Panc1 (cell line): ENCODE measurements around the gene ACER1. TPM values are rescaled to one million over a fixed set of nuclear protein-coding genes. Genes with fewer than 3 reads are reported as not detected.

Source experiments
- ATAC-seq: fragments of 200-7000 bp; cut with Tn5 transposase; 2 replicates; pipeline ENCODE4 v1.9.1; 2020; ENCODE audit warnings: mild to moderate bottlenecking, moderate library complexity
- BruUV-seq: library from RNA; stranded (reverse); fragments of 400-500 nt; replicated peaks from 2 replicates; lab custom pipeline; 2021; lab: Mats Ljungman, UMichigan
- CTCF ChIA-PET: fragments of 300-600 bp; sonication (Branson Sonifier 250); formaldehyde crosslinking; loops from one replicate; lab custom pipeline; 2022; ENCODE audit warnings: antibody characterized with exemption; lab: Charles Lee
- POLR2A ChIA-PET: fragments of 300-600 bp; sonication (Branson Sonifier 250); formaldehyde crosslinking; loops from one replicate; lab custom pipeline; 2022; ENCODE audit warnings: antibody characterized with exemption; lab: Charles Lee
- DNase-seq: peaks from one replicate; pipeline ENCODE4 v3.0.0-alpha.2; 2010; ENCODE audit warnings: low read depth, low spot score
- H3K27ac ChIP-seq: 2 replicates; pipeline ENCODE4 v1.5.1; 2011; ENCODE audit warnings: mild to moderate bottlenecking, low read length, inconsistent platforms
- H3K27me3 ChIP-seq: fragments of 200-500 bp; sonication (Bioruptor generic); 2 replicates; pipeline ENCODE4 v1.6.0; 2014; ENCODE audit warnings: low read length, inconsistent platforms; ENCODE audit not compliant: control insufficient read depth, insufficient read depth
- H3K36me3 ChIP-seq: fragments of 200-500 bp; sonication (Bioruptor generic); 2 replicates; pipeline ENCODE4 v1.5.1; 2014; ENCODE audit warnings: inconsistent platforms, mild to moderate bottlenecking, low read length, moderate library complexity; ENCODE audit not compliant: control insufficient read depth, insufficient read depth
- H3K4me1 ChIP-seq: 2 replicates; pipeline ENCODE4 v1.5.1; 2011; ENCODE audit warnings: inconsistent platforms, mild to moderate bottlenecking, low read length, moderate library complexity; ENCODE audit not compliant: control insufficient read depth, insufficient read depth
- H3K4me3 ChIP-seq, 2 experiments: 2 replicates each; pipeline ENCODE4 v1.5.1; 2011 to 2012; ENCODE audit warnings: low read depth in 2 of 2, low read length in 2 of 2, mild to moderate bottlenecking in 2 of 2, inconsistent platforms in 1 of 2, moderate library complexity in 1 of 2
- H3K9me3 ChIP-seq: fragments of 200-500 bp; sonication (Bioruptor generic); 2 replicates; pipeline ENCODE4 v1.5.1; 2014; ENCODE audit warnings: low read depth, mild to moderate bottlenecking, inconsistent platforms, low read length, moderate library complexity; ENCODE audit not compliant: control insufficient read depth, insufficient read depth
- POLR2AphosphoS5 ChIP-seq: IDR thresholded peaks from 2 replicates; pipeline ENCODE4 v1.6.1; 2012; ENCODE audit warnings: mild to moderate bottlenecking, low read depth, low read length, moderate library complexity
- SIN3A ChIP-seq: IDR thresholded peaks from 2 replicates; pipeline ENCODE4 v1.6.1; 2012; ENCODE audit warnings: low read depth, mild to moderate bottlenecking, low read length, moderate library complexity, borderline replicate concordance; ENCODE audit not compliant: insufficient read depth
- TCF7L2 ChIP-seq: IDR thresholded peaks from 2 replicates; pipeline ENCODE4 v1.6.1; 2011; ENCODE audit warnings: mild to moderate bottlenecking, low read depth, low read length, inconsistent platforms
- in situ Hi-C: cut with HindIII; loops from 2 replicates; pipeline ENCODE4 v1.10.0; 2016; ENCODE audit warnings: low sequenced_read_pairs, low pct_unique_long_range_greater_than_20kb
- intact Hi-C: fragments of 100-400 bp; cut with micrococcal nuclease; formaldehyde crosslinking; loops from one replicate; pipeline ENCODE4 v1.10.0; 2022; ENCODE audit not compliant: unreplicated experiment
- total RNA-seq: library from RNA; stranded (reverse); gene quantifications from one replicate; pipeline ENCODE4 v1.2.1, GENCODE V29; 2021; ENCODE audit not compliant: unreplicated experiment
- TF ChIP-seq, protein P1 (sequence below), 2 experiments: IDR thresholded peaks; 2 replicates each; pipeline ENCODE4 v1.6.1; 2011 to 2012; ENCODE audit warnings: low read depth in 2 of 2, control low read depth in 1 of 2, low read length in 1 of 2, mild to moderate bottlenecking in 1 of 2, moderate library complexity in 1 of 2; ENCODE audit not compliant: insufficient read depth in 1 of 2
- TF ChIP-seq, protein P2 (sequence below): fragments of 450-650 bp; IDR thresholded peaks from 2 replicates; pipeline ENCODE4 v1.5.1; 2017; ENCODE audit warnings: mild to moderate bottlenecking

Gene ACER1
- total RNA-seq, 1 experiment from 2014 or later = not detected

- peak within 1 kb of the TSS; percentile 72 to 76 for H3K4me3 ChIP-seq
- TF ChIP-seq POLR2AphosphoS5 (peak; percentile 32; the same call in 1 of the 2 replicates), SIN3A (no peak), TCF7L2 (peak; percentile 37; the same call in 1 of the 2 replicates)
- TF ChIP-seq, protein P1, sequence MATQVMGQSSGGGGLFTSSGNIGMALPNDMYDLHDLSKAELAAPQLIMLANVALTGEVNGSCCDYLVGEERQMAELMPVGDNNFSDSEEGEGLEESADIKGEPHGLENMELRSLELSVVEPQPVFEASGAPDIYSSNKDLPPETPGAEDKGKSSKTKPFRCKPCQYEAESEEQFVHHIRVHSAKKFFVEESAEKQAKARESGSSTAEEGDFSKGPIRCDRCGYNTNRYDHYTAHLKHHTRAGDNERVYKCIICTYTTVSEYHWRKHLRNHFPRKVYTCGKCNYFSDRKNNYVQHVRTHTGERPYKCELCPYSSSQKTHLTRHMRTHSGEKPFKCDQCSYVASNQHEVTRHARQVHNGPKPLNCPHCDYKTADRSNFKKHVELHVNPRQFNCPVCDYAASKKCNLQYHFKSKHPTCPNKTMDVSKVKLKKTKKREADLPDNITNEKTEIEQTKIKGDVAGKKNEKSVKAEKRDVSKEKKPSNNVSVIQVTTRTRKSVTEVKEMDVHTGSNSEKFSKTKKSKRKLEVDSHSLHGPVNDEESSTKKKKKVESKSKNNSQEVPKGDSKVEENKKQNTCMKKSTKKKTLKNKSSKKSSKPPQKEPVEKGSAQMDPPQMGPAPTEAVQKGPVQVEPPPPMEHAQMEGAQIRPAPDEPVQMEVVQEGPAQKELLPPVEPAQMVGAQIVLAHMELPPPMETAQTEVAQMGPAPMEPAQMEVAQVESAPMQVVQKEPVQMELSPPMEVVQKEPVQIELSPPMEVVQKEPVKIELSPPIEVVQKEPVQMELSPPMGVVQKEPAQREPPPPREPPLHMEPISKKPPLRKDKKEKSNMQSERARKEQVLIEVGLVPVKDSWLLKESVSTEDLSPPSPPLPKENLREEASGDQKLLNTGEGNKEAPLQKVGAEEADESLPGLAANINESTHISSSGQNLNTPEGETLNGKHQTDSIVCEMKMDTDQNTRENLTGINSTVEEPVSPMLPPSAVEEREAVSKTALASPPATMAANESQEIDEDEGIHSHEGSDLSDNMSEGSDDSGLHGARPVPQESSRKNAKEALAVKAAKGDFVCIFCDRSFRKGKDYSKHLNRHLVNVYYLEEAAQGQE (IDR thresholded peaks at IDR 0.05; ENCODE audit: insufficient read depth in 1 of 2, low read depth in 2 of 2, low read length in 1 of 2) = no peak
- TF ChIP-seq, protein P2, sequence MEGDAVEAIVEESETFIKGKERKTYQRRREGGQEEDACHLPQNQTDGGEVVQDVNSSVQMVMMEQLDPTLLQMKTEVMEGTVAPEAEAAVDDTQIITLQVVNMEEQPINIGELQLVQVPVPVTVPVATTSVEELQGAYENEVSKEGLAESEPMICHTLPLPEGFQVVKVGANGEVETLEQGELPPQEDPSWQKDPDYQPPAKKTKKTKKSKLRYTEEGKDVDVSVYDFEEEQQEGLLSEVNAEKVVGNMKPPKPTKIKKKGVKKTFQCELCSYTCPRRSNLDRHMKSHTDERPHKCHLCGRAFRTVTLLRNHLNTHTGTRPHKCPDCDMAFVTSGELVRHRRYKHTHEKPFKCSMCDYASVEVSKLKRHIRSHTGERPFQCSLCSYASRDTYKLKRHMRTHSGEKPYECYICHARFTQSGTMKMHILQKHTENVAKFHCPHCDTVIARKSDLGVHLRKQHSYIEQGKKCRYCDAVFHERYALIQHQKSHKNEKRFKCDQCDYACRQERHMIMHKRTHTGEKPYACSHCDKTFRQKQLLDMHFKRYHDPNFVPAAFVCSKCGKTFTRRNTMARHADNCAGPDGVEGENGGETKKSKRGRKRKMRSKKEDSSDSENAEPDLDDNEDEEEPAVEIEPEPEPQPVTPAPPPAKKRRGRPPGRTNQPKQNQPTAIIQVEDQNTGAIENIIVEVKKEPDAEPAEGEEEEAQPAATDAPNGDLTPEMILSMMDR = no peak
- peak; percentile 91 for DNase-seq
- in situ Hi-C loops (no loop called here), intact Hi-C loops (no loop called here)
- CTCF ChIA-PET = interaction anchor here (0.6 kb wide), 4 partner anchors 56 to 1002 kb away, joined by 3 to 5 read pairs (median 4); no protein-coding TSS in a partner anchor
- no peaks in the 10 kb centered on the region for H3K36me3 ChIP-seq
- peak; percentile 90 for ATAC-seq
- no peaks in the 10 kb centered on the region for H3K9me3 ChIP-seq
- peak within 1 kb of the TSS; percentile 92 for H3K27ac ChIP-seq
- H3K4me1 ChIP-seq = peaks cover 2% of the 10 kb centered on the region
- POLR2A ChIA-PET = interaction anchor here (0.6 to 0.9 kb wide), 2 partner anchors 19 to 144 kb away, joined by 3 to 6 read pairs; no protein-coding TSS in a partner anchor
- H3K27me3 ChIP-seq = no peaks in the 10 kb centered on the region
- BruUV-seq = no TSS peak
Measured at GRCh38 chr19:6372594-6373095, 39.2 kb upstream of the ACER1 start, which contains the start of gene ALKBH7. Gene ALKBH7, plus strand, starts transcription at chr19:6372794. Its CDS starts 27 bp downstream, at chr19:6372821.

- POLR2A ChIA-PET = no interaction called here
- peaks cover 2% of the 10 kb centered on the region for H3K36me3 ChIP-seq
Measured at GRCh38 chr19:6364353-6364752, 30.9 kb upstream of the ACER1 start.

More at GRCh38 chr19:6364353-6364752, 30.9 kb upstream of the ACER1 start:
- intact Hi-C loops = no loop called here
- CTCF ChIA-PET = interaction anchor here (0.7 kb wide), 1 partner anchor 209 kb away, joined by 4 read pairs; no protein-coding TSS in a partner anchor
- 0 out of 2 replicates have a peak, but pooled peaks cover 4% of the 10 kb centered on the region for H3K4me1 ChIP-seq
- DNase-seq (no peak), ATAC-seq (no peak)
- no peaks in the 10 kb centered on the region for H3K9me3 ChIP-seq
- no peak overlapping the region for H3K27ac ChIP-seq
- no peak overlapping the region for H3K4me3 ChIP-seq
- BruUV-seq = no TSS peak
- TF ChIP-seq, protein P2 = no peak
- no peak for TF ChIP-seq SIN3A
- TF ChIP-seq, protein P1 (IDR thresholded peaks at IDR 0.05; ENCODE audit: insufficient read depth in 1 of 2, low read depth in 2 of 2, low read length in 1 of 2) = no peak
- in situ Hi-C loops = no loop called here
- no peaks in the 10 kb centered on the region for H3K27me3 ChIP-seq
